ENCODE data around the gene TEKT3. TPM values are rescaled to one million over a fixed set of nuclear protein-coding genes. Genes with fewer than 3 reads are reported as not detected.

Gene TEKT3
- 0.14 to 0.18 TPM (median 0.14 TPM) in 3 of 5 replicates, not detected in the others for total RNA-seq (2022; extraction: Qiagen RNA extraction)

GRCh38 chr17:15341385-15341849 is at the start of gene TEKT3:
Gene TEKT3 (minus strand): TSS chr17:15341597. CDS start chr17:15331585, 10,012 bp downstream.

GRCh38 chr17:15265131-15265530 is 76.3 kb downstream of the TEKT3 start, which contains the start of gene PMP22:
Gene PMP22 (minus strand): TSS chr17:15265326. CDS start chr17:15260727, 4,599 bp downstream.

Other genes starting within 250 kb of the TEKT3 start
- gene PMP22, start 76.3 kb downstream of the TEKT3 start, total RNA-seq (2022; extraction: Qiagen RNA extraction): 180 to 220 TPM (median 191 TPM) in 5 replicates
- gene CDRT4, start 126.0 kb upstream of the TEKT3 start, total RNA-seq (2022; extraction: Qiagen RNA extraction): 0.78 to 1.6 TPM (median 1.2 TPM) in 4 of 5 replicates, not detected in the other
- 6.6 to 12.2 TPM (median 10.0 TPM) in 5 replicates for gene TVP23C, start 221.9 kb upstream of the TEKT3 start, total RNA-seq (2022; extraction: Qiagen RNA extraction)